NCI-H226 (cell line): ENCODE results near the gene CDC5L.
A peak's percentile ranks its signal among the peaks of the same experiment; 100 is the strongest.
"Not testable (repeated sequence)": the region's sequence is repeated elsewhere in the genome, so short reads cannot be mapped to it uniquely, and the experiment has no call there.

Experiments used
- DNase-seq: peaks from one replicate; pipeline ENCODE4 v3.0.0-alpha.2; 2015

CDC5L gene

DNA sequence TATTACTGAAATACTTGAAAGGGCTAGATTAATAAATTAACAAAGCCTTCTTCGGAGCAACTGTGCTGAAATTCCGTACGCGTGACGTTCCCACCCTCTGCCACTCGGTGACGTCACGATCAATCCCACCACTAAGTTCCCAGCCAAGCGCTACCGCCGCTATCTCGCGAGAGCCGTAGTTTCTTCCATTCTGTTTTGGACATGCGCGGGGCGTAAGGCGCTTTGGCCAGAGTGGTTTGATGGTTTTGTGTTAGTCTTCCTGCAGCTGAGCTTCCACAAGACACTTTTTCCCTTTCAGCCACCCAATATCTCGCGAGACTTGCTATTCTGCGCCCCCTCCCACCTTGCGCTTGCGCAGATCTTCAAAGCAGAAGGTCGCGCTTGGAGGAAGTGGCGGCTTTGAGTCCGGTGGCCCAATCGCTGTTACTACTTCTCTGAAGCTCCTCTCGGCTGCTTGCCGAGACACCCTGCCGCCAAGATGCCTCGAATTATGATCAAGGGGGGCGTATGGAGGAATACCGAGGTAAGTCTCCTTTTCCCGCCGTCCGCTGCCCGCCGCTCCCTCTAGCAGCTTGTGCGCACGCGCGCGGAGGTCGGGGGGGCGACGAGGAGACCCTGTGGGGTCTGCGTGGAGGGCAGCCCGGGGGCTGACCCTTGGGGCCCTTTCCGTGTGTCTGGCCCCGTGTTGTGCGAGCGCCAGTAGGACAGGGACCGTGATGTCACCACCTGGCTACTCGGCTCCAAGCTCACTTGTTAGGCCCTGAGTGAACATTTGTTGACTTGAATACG, at the start of gene CDC5L:
TSS of gene CDC5L (plus strand) at position 361 of the 789 bp plus-strand sequence. CDS start at position 479, 118 bp downstream.
- DNase-seq: peak; percentile 99

DNA sequence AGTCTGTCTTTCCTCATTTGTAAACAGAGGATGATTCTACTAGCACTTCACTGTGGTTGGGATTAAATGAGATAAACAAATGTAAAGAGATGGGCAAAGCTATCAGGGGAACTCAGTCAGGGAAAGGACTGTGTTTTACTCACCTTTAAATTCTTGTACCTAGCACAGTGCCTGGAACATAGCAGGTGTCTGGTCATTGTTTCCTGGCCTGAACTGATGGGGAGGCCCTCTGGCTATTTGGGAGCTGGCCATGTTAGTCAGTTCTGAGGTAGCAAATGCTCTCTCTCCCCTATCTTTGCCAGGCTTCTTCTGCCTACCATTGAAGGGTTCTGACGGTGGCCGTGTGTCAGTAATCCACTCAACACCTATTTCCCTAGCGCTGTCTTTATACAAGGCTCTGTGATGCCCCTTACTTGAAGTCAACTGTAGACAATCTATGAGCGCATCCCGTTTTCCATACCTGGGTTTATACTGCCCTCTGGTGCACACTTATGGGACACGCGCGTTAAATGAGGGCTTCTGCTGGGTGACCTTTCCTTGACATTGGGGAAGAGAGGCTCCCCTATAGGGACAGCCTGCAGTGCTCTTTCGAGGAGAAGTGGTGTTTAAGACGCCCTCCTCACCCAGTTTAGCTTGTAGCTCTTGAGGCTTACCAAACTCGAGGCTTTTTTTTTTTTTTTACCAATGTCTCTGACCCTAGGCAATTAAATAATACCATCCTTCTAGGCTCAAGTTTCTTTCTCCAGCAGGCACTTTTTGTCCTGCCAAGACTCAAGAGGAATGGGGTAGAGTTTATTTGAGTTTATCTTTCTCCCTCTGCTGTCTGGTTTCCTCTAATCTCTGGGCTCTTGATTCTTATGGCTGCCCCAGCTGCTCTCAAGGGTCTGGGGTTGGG, 49.0 kb upstream of the CDC5L start:
- DNase-seq: peak; percentile 24

DNA sequence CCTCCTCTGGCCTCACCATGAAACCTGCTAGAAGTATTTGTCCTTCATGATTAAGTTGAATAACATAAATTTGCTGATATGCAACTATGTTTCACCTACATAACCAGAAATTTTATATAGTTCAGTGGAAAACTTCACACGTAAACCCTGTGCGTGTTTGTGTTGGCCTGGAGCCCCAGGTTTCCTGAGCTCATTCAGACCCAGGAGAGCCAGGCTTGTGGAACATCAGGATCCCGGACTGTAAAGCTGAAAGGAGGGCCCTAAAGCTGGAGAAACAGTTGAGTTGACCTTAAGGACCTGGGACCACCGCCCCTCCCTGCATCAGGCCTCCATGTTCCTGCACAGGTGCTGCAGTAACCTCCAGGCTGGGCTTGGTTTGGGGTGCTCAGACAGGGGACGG, 48.2 kb upstream of the CDC5L start:
- DNase-seq: no peak

DNA sequence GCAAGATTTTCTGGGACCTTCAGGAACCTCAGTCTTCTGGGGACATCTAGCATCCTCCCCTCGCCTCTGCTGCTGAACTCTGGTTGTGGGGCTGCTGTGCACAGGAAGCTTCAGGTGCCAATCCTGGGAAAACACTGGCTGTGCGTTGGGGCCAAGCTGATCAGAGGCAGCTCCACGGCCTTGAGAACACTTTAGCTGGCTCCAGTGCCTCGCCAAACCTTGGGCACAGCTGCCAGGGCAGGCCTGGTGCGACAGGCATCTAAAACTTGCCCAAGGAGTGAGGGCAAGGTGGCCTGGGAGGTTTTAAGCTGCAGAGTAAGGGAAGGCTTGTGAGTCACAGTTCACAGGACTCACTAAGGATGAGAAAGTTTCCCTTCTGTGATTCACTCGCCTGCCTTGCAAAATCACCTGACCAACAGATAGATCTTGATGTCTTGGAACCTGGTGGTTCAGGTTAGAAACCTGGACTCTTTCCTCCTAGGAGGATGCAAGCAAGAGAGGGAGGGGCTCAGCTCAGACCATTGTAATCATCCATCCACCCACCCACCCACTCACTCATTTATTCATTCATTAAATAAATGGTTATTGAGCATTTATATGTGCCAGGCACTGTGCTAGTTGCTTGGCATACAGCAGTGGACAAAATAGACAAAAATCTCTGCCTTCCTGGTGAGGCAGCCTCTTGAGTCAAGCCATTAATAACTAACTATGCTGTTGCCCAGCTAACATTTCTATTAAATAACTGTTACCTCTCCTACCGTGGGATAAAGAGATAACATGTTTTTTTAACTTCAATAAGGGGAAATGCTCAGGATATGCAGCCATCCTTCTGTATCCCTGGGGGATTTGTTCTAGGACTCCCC, 47.5 kb upstream of the CDC5L start:
- DNase-seq: peak; percentile 72

DNA sequence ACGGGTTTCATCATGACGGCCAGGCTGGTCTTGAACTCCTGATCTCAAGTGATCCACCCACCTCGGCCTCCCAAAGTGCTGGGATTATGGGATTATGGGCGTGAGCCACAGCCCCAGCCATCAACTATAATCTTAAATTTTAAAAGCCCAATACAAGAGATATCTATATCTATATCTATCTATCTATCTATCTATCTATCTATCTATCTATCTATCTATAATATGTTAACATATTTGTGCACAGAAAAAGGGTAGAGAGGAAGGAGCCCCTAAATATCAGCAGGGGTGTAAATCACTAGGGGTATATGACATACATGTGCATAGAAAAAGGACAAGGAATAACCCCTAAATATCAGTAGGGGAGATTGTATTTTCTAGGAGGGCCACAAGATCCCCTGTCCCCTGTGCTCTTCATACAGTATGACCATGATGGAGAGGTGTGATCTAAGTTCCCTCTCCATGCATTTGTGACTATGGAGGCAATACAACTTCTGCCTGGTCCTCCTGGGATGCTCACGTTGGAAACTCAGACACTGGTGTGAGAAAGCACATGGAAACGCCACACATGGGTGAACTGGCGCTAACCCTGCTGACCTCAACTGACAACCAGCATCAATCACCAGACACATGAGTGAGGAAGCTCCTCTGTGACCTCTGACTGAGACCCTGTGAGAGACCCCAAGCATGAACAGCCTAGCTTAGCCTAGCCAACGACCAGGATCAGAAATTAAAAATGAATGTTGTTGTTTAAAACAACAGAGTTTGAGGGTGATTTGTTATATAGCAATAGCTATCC, 46.2 kb upstream of the CDC5L start:
- no peak for DNase-seq

DNA sequence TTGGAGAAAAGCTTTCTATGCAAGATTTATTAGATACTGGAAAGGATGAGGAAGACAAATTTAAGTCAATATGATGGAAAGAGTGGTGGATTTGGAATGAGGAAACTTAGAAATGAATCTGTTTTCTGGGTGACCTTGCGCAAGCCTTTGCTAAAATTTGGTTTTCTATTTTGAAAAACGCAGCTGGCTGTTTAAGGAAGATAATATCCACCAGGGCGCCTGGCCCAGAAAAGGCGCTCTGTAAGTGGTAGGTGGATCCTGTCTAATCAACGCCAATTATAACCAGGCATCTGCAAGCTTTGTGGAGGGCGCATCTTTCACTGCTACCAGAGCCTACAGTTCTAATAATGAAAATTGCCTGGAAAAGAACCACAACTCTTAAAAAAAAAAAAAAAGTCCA, 45.5 kb upstream of the CDC5L start:
- no peak for DNase-seq

DNA sequence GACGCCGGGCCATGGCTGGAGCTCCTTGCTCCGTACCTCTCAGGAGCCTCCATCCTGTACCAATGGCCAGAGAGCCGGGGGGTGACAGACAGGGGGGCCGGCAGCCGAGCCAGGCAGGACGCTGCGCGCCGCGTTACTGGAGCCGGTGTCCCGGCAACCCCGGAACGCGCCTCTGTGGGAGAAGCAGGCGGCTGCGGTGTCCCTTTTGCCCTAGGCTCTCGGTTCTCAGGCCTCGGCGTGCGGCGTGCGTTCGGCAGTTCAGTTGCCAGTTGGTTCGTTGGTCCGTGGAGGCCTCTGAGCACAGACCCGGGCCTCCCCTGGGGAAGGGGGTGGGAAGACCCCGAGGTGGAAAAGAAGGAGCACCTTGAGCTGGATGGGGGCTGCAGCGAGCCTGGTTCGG, 45.0 kb upstream of the CDC5L start, which contains the start of gene SPATS1:
TSS of gene SPATS1 (plus strand) at position 162 of the 400 bp plus-strand sequence. CDS start 446 bp downstream, outside the sequence.
- DNase-seq: no peak

DNA sequence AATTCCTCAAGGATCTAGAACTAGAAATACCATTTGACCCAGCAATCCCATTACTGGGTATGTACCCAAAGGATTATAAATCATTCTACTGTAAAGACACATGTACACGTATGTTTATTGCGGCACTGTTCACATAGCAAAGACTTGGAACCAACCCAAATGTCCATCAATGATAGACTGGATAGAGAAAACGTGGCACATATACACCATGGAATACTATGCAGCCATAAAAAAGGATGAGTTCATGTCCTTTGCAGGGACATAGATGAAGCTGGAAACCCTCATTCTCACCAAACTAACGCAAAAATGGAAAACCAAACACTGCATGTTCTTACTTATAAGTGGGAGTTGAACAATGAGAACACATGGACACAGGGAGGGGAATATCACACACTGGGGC, 40.7 kb upstream of the CDC5L start:
- DNase-seq: not testable (repeated sequence)

DNA sequence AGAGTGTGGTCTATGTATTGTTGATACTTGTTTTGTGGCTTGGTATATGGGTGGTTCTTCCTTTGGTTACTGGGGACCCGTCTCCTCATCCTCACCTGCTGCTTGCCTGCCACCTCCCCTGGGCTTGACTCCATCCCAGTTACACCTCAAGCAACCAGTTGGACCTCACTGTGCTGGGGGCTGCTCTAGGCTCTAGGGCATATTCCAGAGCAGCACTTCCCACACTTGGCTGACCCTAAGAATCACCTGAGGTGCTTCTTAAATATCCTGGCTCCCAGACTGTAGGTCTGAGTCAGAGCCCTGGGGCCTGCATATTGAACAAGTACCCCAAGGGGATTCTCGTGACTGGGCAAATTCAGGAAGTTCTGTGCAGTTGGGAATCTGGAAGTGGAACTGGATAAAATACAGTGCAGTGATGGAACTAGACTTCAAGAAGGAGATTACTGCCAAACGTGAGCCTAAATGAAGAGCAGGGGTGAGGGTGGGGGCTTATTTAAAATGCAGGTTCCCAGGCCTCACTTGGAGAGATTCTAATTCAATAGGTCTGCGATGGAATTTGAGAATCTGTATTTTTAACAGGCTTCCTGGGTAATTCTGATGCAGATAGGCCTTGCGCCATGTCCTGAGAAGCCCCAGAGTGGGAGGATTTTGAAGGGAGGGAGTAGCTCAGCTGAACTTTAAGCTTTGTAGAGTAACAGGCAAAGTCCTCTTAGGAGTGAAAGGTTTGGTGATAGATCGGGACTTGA, 37.4 kb upstream of the CDC5L start:
- no peak for DNase-seq

DNA sequence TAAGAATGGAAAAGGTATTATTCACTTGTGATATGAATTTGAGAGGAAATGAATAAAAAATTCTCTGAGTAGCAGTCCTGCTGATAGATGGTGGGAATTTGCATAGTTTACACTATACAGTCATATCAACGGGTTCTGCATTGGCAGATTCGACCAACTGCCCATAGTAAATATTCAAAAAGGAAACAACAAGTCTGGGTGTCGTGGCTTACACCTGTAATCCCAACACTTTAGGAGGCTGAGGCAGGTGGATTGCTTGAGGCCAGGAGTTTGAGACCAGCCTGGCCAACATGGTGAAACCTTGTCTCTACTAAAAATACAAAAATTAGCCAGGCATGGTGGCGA, 36.9 kb upstream of the CDC5L start:
- not testable (repeated sequence) for DNase-seq

DNA sequence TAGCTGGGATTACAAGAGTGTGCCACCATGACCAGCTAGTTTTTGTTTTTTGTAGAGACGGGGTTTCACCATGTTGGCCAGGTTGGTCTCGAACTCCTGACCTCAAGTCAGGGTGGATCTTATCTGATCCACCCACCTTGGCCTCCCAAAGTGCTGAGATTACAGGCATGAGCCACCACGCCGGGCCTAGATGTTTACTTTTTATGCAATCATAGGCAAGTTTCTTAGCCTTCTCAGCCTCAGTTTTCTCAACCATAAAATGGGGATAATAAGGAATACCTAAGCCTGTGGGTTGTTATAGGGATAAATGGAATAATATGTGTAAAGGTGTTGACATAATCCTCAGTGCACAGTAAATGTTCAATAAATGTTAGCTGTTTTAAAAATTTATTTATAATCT, 35.2 kb upstream of the CDC5L start:
- no peak for DNase-seq

DNA sequence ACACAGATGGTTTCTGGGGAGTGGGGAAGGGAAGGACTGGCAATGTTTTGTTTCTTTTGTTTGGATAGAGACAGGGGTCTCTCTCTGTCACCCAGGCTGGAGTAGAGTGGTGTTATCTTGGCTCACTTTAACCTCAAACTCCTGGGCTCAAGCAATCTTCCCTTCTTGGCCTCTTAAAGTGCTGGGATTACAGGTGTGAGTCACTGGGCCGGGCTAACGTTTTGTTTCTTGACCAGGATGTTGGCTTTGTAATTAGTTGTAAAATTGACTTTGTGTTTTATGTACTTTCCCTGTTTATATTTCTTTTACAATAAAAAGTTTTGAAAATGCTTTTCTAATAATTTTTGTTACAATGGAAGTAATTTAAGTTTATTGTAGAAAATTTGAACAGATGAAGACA, 34.2 kb upstream of the CDC5L start:
- no peak for DNase-seq

DNA sequence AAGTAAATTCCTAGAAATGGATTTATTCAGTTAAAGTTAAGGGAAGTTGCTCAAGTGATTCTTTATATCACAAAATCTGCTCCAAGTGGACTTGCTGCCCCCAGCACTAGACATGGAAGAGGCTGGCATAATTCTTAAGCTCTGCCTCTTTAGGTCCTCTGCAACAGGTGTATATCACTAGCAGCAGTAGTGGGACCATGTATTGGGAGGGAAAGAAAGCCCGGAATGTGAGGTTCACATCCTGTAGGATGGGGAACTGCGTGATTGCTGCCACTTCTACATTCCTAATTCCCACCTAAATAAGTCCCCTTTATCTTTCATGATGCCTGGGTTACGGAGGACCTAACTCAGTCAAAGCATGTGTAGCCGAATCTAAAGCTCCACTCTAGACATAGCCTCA, 31.9 kb upstream of the CDC5L start:
- DNase-seq: no peak

DNA sequence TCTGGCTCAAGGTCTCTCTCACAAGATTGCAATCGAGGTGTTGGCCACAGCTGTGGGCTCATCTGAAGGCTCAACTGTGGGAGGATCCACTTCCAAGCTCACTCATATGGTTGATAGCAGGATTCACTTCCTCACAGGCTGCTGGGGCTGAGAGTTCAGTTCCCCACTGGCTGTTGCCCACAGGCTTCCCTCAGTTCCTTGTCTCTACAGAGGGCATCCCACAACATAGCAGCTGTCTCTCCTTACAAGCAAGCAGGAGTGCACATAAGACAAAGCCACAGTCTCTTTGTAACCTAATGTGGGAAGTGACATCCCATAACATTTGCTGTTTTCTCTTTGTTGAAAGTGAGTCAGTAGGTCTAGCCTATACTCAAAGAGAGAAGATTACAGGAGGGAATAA, 31.0 kb upstream of the CDC5L start:
- DNase-seq: no peak

DNA sequence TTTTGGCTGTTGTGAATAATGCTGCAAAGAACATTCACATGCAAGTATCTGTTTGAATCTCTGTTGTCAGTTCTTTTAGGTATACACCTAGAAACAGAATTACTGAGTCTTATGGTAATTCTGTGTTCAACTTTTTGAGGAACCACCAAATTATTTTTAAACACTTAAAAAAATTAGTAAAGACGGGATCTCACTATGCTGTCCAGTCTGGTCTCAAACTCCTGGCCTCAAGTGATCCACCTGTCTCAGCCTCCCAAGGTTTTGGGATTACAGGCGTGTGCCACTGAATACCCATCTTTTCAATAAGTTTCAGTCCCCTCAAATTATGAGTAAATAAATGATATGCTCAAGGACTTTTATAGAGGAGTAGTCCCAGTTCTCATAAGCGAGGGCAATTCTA, 27.5 kb upstream of the CDC5L start:
- no peak for DNase-seq

DNA sequence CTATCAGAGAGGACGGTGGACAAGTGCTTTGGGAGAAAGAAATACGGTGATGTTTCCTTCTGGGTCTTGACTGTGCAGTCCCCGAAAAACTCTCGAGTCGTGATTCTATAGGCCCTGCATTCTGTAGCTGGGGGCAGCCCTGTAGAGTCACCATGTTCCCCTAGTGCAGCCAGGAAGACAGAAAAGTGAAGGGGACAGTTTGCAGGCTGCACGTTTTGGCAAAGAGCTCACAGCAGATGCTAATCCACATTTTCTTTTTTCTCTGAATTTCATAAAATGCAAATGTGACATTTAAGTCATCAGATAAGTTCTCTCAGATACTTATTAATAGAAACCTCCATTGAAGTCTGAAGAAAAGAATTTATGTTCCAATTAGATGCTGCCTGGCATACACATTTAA, 25.6 kb upstream of the CDC5L start:
- DNase-seq: no peak

DNA sequence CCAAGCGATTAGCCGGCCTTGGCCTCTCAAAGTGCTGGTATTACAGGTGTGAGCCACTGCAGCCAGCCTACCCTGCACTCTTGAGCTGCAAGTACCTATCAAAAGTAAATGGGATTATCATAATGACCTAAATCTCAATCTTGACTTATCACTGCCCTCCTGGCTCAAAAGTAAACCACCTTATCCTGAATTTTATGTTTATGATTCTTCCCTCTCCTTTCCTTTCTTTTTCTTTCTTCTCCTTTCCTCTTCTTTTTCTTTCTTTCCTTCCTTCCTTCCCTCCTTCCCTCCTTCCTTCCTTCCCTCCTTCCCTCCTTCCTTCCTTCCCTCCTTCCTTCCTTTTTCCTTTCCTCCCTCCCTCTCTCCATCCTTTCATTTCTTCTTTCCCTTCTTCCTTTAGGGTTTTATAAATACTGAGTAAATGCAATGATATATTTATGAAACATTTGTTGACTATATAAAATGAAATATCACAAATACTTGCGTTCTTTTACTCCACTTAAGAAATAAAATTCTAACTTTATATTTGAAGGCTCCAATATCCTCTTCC, 24.1 kb upstream of the CDC5L start:
- no peak for DNase-seq

DNA sequence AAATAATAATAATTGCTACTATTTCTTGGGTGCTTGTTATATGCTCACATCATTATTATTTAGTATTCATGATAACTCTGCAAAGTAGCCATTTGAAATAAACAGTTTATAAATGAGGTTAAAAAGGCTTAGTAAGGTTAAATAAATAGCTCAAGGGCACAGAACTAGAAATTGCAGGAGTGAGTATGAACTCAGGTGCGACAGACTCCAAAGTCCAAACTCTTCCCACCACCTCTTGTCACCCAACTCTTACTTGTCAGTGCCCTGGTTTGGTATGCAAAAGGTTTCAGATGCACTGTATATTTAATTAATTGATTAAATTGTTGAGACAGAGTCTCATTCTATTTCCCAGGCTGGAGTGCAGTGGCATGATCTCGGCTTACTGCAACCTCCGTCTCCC, 20.7 kb upstream of the CDC5L start:
- DNase-seq: no peak

DNA sequence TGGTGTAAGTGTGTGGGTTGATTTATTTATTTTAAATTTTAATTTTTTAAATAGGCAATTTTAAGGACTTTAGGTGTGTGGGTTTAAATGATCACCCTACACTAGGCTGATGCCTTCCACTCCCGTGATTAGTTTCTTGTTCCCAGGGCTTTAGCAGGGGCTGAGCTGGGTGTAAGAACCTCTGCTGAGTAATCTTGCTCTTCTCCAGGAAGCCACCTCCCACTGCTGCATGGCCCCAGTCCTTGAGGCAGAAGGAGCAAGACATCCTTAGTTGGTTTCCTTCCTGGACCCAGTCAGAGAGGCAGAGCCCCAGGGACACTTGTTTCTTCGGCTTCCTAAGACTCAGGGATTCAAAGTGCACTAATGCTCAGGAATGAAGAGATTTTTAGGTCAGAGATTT, 19.8 kb upstream of the CDC5L start:
- no peak for DNase-seq

DNA sequence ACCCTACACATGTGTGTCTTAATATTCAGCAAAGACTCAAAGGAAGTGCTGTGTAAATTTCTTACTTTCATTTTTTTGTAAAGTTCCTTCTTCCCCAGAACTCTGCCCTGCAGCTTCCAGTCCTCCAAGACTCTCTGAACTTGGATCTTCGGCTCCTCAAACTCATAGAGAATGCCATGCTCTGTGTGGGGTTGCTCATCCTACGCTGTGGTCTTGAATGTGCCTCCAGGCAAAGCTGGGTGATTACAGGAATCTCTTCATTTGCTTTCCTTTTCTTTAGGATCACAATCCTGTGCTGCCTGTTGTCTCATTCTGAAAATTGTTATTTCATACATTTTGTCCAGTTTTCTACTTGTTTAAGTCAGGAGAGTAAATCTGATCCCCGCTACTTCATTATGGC, 14.5 kb upstream of the CDC5L start:
- no peak for DNase-seq

DNA sequence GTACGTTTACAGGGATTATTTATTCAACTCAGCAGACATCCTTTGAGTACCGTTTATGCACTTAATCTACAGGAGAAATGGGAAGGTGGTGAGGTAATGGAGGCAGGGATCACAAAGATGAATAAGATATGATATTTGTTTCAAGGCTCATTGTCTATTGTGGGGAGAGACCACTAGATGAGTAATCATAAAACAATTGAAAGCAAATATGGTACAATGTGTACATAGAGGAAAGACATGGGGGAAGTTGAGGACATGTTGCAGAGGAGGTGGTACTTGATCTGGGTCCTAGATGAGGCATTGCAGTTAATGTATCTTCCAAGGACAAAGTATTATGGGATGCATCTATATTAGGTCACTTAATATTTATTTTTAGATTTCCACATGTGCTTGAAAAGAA, 13.7 kb upstream of the CDC5L start:
- DNase-seq: no peak
